HL-60 (cell line): ENCODE data around the gene DNAJB4.

Experiments used
- TF ChIP-seq, protein P1 (sequence below): IDR thresholded peaks from one replicate; pipeline ENCODE4 v1.5.1; 2011; ENCODE audit warnings: low read length, control low read depth, inconsistent platforms; ENCODE audit not compliant: insufficient read depth
- TF ChIP-seq, protein P2 (sequence below): IDR thresholded peaks from 2 replicates; pipeline ENCODE4 v1.6.1; 2012; ENCODE audit warnings: low read depth; ENCODE audit not compliant: insufficient replicate concordance

DNA sequence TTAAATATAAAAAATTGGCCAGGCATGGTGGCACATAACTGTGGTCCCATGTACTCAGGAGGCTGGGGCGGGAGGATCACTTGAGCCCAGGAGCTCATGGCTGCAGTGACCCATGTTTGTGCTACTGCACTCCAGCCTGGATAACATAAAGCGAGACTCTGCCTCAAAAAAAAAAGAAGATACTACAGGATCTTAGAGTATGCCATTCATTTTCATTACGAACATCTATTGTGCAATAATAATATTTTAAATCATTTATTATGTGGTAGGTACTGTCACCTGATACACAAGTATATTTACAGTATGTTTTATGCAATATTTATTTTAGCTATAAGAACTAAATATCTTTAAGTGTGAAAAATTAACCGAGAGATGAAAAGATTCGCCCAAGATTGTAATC, 31.7 kb downstream of the DNAJB4 start:
- TF ChIP-seq, protein P1, sequence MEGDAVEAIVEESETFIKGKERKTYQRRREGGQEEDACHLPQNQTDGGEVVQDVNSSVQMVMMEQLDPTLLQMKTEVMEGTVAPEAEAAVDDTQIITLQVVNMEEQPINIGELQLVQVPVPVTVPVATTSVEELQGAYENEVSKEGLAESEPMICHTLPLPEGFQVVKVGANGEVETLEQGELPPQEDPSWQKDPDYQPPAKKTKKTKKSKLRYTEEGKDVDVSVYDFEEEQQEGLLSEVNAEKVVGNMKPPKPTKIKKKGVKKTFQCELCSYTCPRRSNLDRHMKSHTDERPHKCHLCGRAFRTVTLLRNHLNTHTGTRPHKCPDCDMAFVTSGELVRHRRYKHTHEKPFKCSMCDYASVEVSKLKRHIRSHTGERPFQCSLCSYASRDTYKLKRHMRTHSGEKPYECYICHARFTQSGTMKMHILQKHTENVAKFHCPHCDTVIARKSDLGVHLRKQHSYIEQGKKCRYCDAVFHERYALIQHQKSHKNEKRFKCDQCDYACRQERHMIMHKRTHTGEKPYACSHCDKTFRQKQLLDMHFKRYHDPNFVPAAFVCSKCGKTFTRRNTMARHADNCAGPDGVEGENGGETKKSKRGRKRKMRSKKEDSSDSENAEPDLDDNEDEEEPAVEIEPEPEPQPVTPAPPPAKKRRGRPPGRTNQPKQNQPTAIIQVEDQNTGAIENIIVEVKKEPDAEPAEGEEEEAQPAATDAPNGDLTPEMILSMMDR = no peak
- TF ChIP-seq, protein P2, sequence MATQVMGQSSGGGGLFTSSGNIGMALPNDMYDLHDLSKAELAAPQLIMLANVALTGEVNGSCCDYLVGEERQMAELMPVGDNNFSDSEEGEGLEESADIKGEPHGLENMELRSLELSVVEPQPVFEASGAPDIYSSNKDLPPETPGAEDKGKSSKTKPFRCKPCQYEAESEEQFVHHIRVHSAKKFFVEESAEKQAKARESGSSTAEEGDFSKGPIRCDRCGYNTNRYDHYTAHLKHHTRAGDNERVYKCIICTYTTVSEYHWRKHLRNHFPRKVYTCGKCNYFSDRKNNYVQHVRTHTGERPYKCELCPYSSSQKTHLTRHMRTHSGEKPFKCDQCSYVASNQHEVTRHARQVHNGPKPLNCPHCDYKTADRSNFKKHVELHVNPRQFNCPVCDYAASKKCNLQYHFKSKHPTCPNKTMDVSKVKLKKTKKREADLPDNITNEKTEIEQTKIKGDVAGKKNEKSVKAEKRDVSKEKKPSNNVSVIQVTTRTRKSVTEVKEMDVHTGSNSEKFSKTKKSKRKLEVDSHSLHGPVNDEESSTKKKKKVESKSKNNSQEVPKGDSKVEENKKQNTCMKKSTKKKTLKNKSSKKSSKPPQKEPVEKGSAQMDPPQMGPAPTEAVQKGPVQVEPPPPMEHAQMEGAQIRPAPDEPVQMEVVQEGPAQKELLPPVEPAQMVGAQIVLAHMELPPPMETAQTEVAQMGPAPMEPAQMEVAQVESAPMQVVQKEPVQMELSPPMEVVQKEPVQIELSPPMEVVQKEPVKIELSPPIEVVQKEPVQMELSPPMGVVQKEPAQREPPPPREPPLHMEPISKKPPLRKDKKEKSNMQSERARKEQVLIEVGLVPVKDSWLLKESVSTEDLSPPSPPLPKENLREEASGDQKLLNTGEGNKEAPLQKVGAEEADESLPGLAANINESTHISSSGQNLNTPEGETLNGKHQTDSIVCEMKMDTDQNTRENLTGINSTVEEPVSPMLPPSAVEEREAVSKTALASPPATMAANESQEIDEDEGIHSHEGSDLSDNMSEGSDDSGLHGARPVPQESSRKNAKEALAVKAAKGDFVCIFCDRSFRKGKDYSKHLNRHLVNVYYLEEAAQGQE = no peak
